Measurements from ENCODE around the gene PIGX.
A peak's percentile ranks its signal among the peaks of the same experiment; 100 is the strongest.

PIGX gene

GRCh38 chr3:196711838-196712513 lies at the start of gene PIGX, which contains the start of gene CEP19:
TSS of gene PIGX (plus strand) at chr3:196712377.
TSS of gene CEP19 (minus strand) at chr3:196712250. CDS start at chr3:196708657, 3,593 bp downstream.
- DNase-seq = peak; percentile 95

GRCh38 chr3:196662711-196663571 lies 49.2 kb upstream of the PIGX start:
- DNase-seq = no peak

GRCh38 chr3:196666001-196666867 lies 45.9 kb upstream of the PIGX start:
- no peak for DNase-seq

GRCh38 chr3:196667056-196667825 lies 44.9 kb upstream of the PIGX start:
- DNase-seq = no peak

- DNase-seq = no peak
These were observed 41.8 kb upstream of the PIGX start for GRCh38 chr3:196670339-196670738.

GRCh38 chr3:196673632-196674031 lies 38.5 kb upstream of the PIGX start:
- no peak for DNase-seq

GRCh38 chr3:196677353-196677752 lies 34.8 kb upstream of the PIGX start:
- DNase-seq = no peak

- DNase-seq = no peak
These were observed 34.2 kb upstream of the PIGX start for GRCh38 chr3:196677931-196678330.

- peak; percentile 83 for DNase-seq
These were observed 27.4 kb upstream of the PIGX start for GRCh38 chr3:196684548-196685407.

GRCh38 chr3:196686436-196686835 lies 25.7 kb upstream of the PIGX start:
- DNase-seq = no peak

GRCh38 chr3:196688349-196688748 lies 23.8 kb upstream of the PIGX start:
- DNase-seq = no peak

GRCh38 chr3:196689941-196690660 lies 22.1 kb upstream of the PIGX start:
- DNase-seq = no peak

- DNase-seq = no peak
These were observed 20.8 kb upstream of the PIGX start for GRCh38 chr3:196691386-196691785.

- no peak for DNase-seq
These were observed 18.0 kb upstream of the PIGX start for GRCh38 chr3:196694202-196694638.

GRCh38 chr3:196694941-196695848 lies 17.0 kb upstream of the PIGX start:
- peak; percentile 67 for DNase-seq

GRCh38 chr3:196695849-196696226 lies 16.3 kb upstream of the PIGX start:
- DNase-seq = no peak

- DNase-seq = no peak
These were observed 14.9 kb upstream of the PIGX start for GRCh38 chr3:196697270-196697669.

GRCh38 chr3:196699749-196700148 lies 12.4 kb upstream of the PIGX start:
- no peak for DNase-seq

- DNase-seq = no peak
These were observed 11.4 kb upstream of the PIGX start for GRCh38 chr3:196700801-196701200.

GRCh38 chr3:196706327-196706726 lies 5.8 kb upstream of the PIGX start:
- DNase-seq = no peak
